Inflammatory macrophage (primary cell): Measurements from ENCODE around the gene CACNB2.
A peak's percentile ranks its signal among the peaks of the same experiment; 100 is the strongest.
"Not testable (repeated sequence)": the region's sequence is repeated elsewhere in the genome, so short reads cannot be mapped to it uniquely, and the experiment has no call there.

Source experiments
- DNase-seq, 2 donors: peaks; one replicate each; pipeline ENCODE4 v3.0.0-alpha.2; 2020 to 2022

CACNB2 gene

GRCh38 chr10:18402853-18403252 lies 262.6 kb downstream of the CACNB2 start:
- DNase-seq, result no peak

- DNase-seq, result no peak
These were observed 264.3 kb downstream of the CACNB2 start for GRCh38 chr10:18404530-18404929.

- no peak for DNase-seq
These were observed 265.9 kb downstream of the CACNB2 start for GRCh38 chr10:18406136-18406535.

- no peak for DNase-seq
These were observed 269.6 kb downstream of the CACNB2 start for GRCh38 chr10:18409599-18410397.

- DNase-seq, result no peak
These were observed 273.8 kb downstream of the CACNB2 start for GRCh38 chr10:18414061-18414460.

- no peak for DNase-seq
These were observed 277.8 kb downstream of the CACNB2 start for GRCh38 chr10:18417950-18418527.

GRCh38 chr10:18418541-18419215 lies 278.5 kb downstream of the CACNB2 start:
- DNase-seq, result peak; percentile 60 to 83

- DNase-seq, result no peak
These were observed 279.7 kb downstream of the CACNB2 start for GRCh38 chr10:18419945-18420344.

- no peak for DNase-seq
These were observed 281.6 kb downstream of the CACNB2 start for GRCh38 chr10:18421726-18422293.

- DNase-seq, result no peak
These were observed 282.9 kb downstream of the CACNB2 start for GRCh38 chr10:18423058-18423637.

- DNase-seq, result no peak
These were observed 284.0 kb downstream of the CACNB2 start for GRCh38 chr10:18424200-18424599.

- DNase-seq, result no peak
These were observed 289.1 kb downstream of the CACNB2 start for GRCh38 chr10:18429335-18429734.

- no peak for DNase-seq
These were observed 296.7 kb downstream of the CACNB2 start for GRCh38 chr10:18436902-18437301.

- DNase-seq, result no peak
These were observed 297.3 kb downstream of the CACNB2 start for GRCh38 chr10:18437486-18437885.

GRCh38 chr10:18438361-18439126 lies 298.3 kb downstream of the CACNB2 start:
- DNase-seq, result no peak

GRCh38 chr10:18439601-18440000 lies 299.4 kb downstream of the CACNB2 start:
- DNase-seq, result no peak

- DNase-seq, result not testable (repeated sequence)
These were observed 305.4 kb downstream of the CACNB2 start for GRCh38 chr10:18445635-18446034.

- DNase-seq, result no peak
These were observed 306.0 kb downstream of the CACNB2 start for GRCh38 chr10:18446205-18446604.

- peak; percentile 55 to 60 for DNase-seq
These were observed 309.4 kb downstream of the CACNB2 start for GRCh38 chr10:18449611-18450026.

GRCh38 chr10:18450298-18450697 lies 310.1 kb downstream of the CACNB2 start:
- no peak for DNase-seq

- DNase-seq, result no peak
These were observed 315.1 kb downstream of the CACNB2 start for GRCh38 chr10:18455086-18455884.
